GM18502 (cell line): ENCODE data around the gene VWA1.
A peak's percentile ranks its signal among the peaks of the same experiment; 100 is the strongest.
"Not testable (repeated sequence)": the region's sequence is repeated elsewhere in the genome, so short reads cannot be mapped to it uniquely, and the experiment has no call there.

Source experiments
- ATAC-seq: cut with Tn5 transposase; IDR thresholded peaks from one replicate; pipeline ENCODE4 v1.9.1; 2021; ENCODE audit warnings: mild to moderate bottlenecking; ENCODE audit not compliant: unreplicated experiment, poor library complexity

The VWA1 gene

DNA sequence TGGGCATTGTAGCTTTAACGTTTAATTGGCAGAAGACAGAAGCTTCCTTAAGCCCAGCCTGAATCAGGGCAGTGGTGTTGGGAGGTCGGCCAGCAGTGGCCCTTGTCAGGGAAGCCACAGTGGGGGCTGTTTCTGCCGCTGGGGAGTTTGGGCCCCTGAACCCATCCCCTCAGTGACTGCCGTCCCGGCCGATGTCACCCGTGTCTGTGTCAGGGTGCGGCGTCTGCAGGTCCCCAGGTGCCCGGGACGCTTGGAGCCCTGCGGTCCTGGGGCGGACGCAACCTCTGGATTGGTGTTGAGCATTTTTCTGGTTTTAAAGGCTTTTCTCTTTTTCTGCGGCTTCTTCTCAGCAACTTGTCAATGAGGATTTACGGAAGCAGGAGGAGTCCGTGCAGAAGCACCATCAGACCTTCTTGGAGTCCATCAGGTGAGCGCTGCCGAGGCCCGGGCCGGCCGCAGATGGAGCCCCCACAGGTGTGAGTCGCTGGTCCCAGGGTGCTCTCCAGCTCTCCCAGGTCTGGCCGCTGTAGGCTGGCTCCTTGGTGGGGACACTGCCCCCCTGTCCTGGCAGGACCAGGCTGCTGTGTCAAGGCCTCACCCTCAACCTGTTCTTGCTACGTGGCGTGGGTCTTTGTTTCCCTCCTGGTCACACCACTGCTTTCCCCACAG lies 16.3 kb downstream of the VWA1 start:
- ATAC-seq = no peak

GRCh38 chr1:1452365-1452739 lies 16.9 kb downstream of the VWA1 start:
- ATAC-seq = not testable (repeated sequence)

- ATAC-seq = no peak
Measured at GRCh38 chr1:1452882-1453281, 17.4 kb downstream of the VWA1 start.

DNA sequence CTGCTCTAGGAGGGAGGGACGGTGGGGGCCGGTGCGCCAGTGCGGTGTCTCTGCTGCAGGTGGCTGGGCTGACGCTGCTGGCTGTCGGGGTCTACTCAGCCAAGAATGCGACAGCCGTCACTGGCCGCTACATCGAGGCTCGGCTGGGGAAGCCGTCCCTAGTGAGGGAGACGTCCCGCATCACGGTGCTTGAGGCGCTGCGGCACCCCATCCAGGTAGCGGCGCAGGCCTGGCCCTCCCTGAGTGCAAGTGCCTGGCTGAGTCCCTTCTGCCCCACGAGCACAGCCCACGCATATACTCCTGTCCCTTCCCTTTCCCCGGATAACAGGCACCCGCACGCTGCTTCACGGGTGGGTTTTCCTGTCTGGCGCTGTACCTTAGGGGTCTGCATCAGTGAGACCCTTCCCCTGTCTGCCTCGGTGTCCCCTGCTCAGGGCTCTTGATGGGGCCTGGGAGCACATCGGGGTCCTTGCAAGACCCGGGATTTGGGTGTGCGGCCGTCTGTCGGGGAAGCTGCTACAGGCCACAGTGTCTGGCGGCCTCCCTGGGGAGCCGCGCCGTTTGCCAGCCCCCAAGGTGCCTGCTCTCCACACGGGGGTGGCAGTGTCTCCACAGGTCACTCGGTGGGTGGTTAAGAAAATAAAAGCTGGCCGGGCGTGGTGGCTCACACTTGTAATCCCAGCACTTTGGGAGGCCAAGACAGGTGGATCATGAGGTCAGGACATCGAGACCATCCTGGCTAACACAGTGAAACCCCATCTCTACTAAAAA lies 19.0 kb downstream of the VWA1 start:
- not testable (repeated sequence) for ATAC-seq

DNA sequence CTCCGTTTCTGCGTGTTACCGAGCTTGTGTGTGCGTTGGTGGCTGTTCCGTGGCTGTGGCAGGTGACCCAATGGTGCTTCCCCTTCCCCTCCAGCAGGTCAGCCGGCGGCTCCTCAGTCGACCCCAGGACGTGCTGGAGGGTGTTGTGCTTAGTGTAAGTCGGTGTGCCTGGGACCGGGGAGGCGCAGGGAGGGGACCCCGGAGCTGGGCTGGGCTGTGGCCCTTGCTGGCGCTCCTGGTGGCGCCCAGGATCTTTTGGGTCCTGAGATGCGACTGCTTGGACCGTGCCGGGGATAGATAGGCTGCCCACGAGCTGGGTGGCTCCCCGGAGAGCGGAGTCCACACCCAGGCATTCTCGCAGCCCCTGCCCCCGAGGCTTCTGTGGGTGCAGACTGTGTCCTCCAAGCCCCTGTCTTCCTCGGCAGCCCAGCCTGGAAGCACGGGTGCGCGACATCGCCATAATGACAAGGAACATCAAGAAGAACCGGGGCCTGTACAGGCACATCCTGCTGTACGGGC lies 19.9 kb downstream of the VWA1 start:
- ATAC-seq = no peak

DNA sequence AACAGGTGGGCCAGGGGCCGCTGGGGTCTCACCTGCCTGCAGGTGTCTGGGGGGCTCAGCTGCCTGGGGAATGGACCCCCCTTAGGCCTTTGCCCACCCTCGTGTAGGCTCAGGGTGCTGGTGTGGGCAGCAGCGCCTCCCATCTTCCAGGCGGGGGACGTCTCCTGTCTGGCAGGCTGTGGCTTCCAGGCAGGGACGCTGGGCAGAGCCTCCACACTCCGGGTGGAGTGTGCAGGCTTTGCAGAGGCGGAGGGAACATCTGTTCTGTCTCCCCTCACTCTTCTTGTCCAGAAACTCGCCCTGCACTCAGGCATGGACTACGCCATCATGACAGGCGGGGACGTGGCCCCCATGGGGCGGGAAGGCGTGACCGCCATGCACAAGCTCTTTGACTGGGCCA lies 20.4 kb downstream of the VWA1 start:
- not testable (repeated sequence) for ATAC-seq

- ATAC-seq = not testable (repeated sequence)
Measured at GRCh38 chr1:1456683-1457255, 21.3 kb downstream of the VWA1 start.

GRCh38 chr1:1459156-1459555 lies 23.7 kb downstream of the VWA1 start:
- ATAC-seq = not testable (repeated sequence)

DNA sequence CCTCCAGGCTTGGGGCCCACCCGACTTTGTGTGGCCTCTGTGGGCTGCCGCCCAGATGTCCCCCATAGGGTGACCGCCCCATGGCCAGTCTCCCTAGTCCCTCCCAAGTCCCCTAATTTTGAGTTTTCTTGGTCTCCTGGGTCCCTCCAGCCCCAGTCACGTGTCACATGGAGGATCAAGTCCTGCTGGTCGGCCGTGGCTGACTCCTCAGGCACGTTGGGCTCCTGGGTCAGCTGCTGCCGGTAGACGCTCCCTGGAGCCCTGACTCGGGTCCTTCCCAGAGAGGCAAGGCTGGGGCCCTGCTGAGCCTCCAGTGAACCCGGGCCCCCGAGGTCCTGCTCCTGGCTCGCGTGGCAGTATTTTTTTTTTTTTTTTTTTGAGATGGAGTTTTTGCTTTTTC lies 24.2 kb downstream of the VWA1 start:
- ATAC-seq = not testable (repeated sequence)

DNA sequence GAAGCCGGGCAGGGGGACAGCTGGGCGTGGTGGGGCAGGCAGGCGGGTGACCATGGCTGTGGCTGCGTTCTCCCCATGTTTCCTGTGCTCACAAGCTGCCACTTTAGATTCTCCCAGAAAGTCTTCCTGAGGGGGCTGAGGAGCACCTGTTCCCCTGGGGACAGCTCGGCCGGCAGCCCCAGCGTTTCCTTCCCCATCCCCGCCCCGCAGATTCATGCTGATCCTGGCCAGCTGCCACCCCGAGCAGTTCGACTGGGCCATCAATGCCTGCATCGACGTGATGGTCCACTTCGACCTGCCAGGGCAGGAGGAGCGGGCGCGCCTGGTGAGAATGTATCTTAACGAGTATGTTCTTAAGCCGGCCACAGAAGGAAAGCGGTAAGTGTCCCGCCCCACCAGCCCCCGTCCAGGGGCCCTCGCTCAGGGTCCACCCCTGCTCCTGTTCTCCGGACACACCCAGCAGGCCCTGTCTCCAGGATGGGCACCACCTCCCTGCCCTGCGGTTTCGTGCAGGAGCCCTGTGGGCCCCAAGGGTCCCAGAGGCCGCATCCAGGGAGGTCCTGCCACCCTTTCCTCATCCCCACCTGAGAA lies 25.1 kb downstream of the VWA1 start:
- ATAC-seq = no peak

DNA sequence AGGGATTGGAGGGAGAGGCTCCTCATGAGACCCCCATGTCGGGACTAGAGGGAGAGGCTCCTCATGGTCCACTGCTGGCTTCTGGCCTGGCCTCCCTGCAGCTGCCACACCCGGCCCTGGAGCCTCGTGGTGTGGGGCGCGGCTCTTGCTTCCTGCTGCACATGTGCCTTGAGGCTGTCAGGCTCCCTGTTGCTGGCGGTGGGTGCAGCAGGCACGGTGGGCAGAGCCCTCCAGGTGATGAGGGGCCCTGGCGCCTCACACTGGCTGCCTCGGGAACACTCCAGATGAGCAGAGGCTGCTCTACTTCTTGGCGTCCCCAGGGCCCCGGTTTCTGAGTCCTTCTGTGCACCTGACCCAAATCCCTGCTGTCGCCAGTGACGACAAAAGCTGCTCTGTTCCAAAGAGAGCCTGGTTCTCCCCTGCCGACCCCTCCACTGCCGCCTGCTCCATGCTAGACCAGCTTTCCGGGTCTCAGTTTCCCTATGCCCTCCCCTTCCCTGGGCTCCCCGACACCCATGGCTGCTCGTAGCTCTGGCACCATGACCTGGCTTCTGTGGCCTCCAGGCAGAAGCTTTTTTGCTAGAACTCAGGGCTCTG lies 26.3 kb downstream of the VWA1 start:
- ATAC-seq = no peak

DNA sequence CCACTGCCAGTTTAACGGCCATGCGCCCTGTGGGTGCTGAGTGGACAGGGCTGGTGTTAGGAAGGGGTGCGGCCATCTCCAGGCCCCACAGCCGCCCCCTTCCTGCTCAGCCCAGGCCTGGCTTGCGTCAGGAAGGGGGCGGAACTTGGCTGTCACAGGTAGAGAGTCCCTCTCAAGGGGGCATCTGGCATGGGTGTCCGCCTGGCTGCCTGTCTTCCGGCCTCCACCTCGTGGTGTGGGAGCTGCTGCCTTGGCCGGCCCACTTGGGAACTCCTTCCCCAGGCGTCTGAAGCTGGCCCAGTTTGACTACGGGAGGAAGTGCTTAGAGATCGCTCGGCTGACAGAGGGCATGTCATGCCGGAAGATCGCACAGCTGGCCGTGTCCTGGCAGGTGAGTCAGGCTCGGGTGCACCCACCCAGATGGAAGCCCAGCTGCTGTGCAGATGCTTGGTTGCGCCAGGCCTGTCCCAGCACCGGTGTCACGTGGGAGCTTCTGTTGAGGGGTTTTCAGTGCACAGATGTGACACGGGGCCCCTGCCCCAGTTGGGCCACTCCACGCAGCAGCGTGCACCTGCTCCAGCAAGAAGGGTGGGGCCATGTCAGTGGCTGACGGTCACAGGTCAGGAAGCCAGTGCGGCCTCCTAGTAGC lies 27.0 kb downstream of the VWA1 start:
- ATAC-seq = peak; percentile 48

- ATAC-seq = no peak
Measured at GRCh38 chr1:1463312-1463711, 27.8 kb downstream of the VWA1 start.

DNA sequence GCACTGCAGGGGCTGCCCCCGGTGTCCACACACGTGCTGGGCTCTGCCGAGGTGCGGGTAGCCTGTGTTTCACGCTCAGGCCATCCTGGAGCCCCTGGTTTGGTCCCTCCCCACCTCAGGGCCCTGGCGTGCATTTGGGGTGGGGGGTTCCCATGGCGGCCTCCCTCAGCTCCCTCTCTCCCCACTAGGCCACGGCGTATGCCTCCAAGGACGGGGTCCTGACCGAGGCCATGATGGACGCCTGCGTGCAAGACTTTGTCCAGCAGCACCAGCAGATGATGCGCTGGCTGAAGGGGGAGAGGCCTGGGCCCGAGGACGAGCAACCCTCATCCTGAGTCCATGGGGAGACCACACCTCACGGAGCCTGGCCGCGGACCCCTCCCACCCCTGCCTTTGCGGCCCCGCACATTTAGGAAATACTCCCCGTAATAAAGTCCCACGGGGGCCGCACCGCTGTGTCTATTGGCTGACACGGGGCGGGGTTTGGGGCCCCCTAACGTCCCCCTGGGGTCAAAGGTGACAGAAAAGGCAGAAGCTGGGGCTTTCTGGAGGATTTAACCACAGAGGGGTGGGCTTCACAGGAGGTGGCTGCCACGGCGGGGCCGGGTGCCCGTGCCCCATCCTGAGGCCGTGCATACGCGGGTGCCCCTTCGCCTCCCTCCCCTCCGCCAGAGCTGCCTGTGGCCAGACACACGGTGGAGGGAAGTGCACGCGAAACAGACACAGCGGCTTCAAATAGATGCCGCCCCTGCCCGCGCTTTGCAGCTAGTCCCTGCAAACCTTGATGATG lies 32.9 kb downstream of the VWA1 start:
- not testable (repeated sequence) for ATAC-seq

DNA sequence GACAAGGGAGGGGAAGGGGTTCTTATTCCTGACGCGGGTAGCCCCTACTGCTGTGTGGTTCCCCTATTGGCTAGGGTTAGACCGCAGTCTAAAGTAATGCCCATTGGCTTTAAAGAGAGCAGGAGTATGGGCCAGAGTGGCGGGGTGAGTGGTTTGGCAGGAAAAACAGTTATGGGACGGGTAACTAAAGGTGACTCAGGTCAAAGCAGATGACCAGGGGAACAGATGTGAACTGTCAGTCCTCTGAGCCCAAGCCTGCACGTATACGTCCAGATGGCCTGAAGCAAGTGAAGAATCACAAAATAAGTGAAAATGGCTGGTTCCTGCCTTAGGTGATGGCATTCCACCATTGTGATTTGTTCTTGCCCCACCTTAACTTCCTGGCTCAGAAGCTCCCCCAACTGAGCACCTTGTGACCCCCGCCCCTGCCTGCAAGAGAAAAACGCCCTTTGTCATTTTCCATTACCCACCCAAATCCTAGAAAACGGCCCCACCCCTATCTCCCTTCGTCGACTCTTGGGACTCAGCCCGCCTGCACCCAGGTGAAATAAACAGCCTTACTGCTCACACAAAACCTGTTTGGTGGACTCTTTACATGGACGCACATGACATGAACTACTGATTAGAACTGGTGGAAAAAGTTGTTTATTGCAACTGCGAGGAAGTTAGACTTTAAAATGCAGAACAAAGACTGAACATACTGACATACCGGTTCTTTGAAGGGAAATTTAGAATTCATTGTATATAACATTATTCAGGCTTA lies 35.3 kb downstream of the VWA1 start:
- ATAC-seq = no peak

DNA sequence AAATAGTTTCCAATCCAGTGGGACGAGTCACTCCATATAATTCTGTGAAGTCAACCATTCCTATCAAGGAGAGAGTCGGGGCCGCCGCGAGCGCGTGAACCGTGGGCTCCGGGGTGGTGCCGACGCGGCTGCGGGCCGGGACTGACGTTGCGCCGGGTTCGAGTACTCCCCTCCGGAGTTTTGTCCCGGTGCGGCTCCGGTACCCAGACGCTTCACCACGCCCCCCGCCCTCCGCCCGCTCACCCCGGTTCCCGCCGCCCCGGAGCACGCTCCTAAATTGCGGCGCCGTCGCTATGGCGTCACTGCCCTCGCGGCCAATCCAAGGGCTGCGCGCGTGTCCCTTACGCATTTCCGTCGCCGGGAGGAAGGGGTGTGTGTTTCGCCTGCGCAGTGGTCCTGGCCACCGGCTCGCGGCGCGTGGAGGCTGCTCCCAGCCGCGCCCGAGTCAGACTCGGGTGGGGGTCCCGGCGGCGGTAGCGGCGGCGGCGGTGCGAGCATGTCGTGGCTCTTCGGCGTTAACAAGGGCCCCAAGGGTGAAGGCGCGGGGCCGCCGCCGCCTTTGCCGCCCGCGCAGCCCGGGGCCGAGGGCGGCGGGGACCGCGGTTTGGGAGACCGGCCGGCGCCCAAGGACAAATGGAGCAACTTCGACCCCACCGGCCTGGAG lies 36.0 kb downstream of the VWA1 start, which contains the start of gene ATAD3B:
Gene ATAD3B, plus strand, starts transcription at position 377 of the 664 bp plus-strand sequence. Its CDS starts 120 bp downstream, at position 497.
- peak; percentile 91 for ATAC-seq

GRCh38 chr1:1472053-1472876 lies 36.8 kb downstream of the VWA1 start:
- peak; percentile 19 for ATAC-seq
